Measurements from ENCODE around the gene MFAP2.

- TF ChIP-seq POLR2AphosphoS5 (IDR thresholded peaks at IDR 0.05; ENCODE audit: low read depth, low read length) (no peak), REST (IDR thresholded peaks at IDR 0.05; ENCODE audit: insufficient read depth in 1 of 2, low read depth in 2 of 2, low read length in 2 of 2) (no peak), SIN3A (IDR thresholded peaks at IDR 0.05; ENCODE audit: borderline replicate concordance, insufficient read depth, low read length) (no peak), FOXP2 (optimal IDR thresholded peaks at IDR 0.05; ENCODE audit: borderline replicate concordance, extremely low read depth, extremely low read length, insufficient read depth) (no peak)
These were observed 27.9 kb upstream of the MFAP2 start for GRCh38 chr1:17008208-17008855.

Data from PFSK-1 (cell line).